PC-3 (cell line): Measurements from ENCODE around the gene IL21R.

Experiments
- EZH2 ChIP-seq: fragments of 300-600 bp; sonication (generic); IDR thresholded peaks from one replicate; pipeline ENCODE4 v1.6.1; 2017; ENCODE audit warnings: antibody characterized with exemption, mild to moderate bottlenecking, low read length; ENCODE audit not compliant: unreplicated experiment
- EZH2phosphoT487 ChIP-seq: fragments of 300-600 bp; sonication (generic); IDR thresholded peaks from 2 replicates; pipeline ENCODE4 v1.6.1; 2018; ENCODE audit warnings: mild to moderate bottlenecking, antibody characterized with exemption, low read length, borderline replicate concordance
- TF ChIP-seq, protein P1 (sequence below): fragments of 300-600 bp; sonication (generic); conservative IDR thresholded peaks from 2 replicates; pipeline ENCODE4 v1.5.1; 2017; ENCODE audit warnings: antibody characterized with exemption, low read depth, mild to moderate bottlenecking, low read length

DNA sequence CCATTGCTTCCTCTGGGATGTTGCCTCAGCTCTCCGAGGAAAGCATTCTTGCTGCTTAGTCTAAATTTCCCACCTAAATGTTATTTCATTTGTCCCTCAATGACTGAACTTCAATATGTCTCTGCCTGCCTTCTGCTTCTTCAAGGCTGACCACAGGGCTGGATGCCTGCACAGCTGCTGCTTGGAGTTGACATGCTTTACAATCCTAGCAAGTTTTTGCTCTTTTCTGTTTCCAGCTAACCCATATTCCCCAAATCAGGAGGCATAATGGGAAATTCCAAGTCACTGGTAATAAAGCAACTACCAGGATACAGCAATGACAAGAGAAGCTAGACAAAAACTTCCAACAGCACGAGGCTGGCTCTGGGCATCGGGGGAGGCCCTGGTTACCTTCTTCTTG, 98.8 kb downstream of the IL21R start:
- TF ChIP-seq, protein P1, sequence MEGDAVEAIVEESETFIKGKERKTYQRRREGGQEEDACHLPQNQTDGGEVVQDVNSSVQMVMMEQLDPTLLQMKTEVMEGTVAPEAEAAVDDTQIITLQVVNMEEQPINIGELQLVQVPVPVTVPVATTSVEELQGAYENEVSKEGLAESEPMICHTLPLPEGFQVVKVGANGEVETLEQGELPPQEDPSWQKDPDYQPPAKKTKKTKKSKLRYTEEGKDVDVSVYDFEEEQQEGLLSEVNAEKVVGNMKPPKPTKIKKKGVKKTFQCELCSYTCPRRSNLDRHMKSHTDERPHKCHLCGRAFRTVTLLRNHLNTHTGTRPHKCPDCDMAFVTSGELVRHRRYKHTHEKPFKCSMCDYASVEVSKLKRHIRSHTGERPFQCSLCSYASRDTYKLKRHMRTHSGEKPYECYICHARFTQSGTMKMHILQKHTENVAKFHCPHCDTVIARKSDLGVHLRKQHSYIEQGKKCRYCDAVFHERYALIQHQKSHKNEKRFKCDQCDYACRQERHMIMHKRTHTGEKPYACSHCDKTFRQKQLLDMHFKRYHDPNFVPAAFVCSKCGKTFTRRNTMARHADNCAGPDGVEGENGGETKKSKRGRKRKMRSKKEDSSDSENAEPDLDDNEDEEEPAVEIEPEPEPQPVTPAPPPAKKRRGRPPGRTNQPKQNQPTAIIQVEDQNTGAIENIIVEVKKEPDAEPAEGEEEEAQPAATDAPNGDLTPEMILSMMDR, result no peak
- TF ChIP-seq EZH2, result no peak
- no peak for TF ChIP-seq EZH2phosphoT487
